ENCODE measurements around the gene SLC6A3.
"Not testable (repeated sequence)": the region's sequence is repeated elsewhere in the genome, so short reads cannot be mapped to it uniquely, and the experiment has no call there.

The SLC6A3 gene

DNA sequence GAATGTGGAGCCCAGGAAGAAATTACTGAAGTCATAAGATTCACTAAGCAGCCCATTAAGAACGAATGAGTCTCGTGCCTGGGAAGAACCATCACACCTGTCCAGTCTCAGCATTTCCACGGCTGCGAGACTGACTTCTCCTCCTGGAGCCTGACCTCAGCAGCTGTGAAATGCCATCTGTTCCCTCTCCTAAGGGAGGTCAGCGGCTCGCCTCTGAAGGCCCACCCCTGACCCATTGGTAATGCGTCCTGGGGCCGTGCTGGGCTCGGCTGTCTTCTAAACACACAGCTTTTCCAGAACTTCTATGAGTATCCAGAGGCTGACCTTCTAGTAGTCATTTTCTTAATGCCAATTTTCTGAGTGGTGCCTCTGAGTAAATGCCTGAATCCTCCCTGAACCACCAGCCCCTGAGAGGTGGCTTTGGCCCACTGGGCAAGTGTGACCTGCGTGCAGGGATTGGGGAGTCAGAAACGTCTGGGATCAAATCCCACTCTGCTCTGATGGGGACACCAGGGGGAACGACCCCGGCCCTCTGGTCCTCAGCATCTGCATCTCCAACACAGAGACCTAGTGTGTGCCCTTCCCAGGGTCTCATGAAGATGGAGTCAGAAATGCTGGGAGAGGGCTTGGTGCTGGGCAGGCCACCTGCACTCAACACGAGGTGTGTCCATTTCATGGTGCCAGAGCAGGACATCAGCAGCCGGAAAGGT is 5.7 kb downstream of the SLC6A3 start:
- DNase-seq = no peak

DNA sequence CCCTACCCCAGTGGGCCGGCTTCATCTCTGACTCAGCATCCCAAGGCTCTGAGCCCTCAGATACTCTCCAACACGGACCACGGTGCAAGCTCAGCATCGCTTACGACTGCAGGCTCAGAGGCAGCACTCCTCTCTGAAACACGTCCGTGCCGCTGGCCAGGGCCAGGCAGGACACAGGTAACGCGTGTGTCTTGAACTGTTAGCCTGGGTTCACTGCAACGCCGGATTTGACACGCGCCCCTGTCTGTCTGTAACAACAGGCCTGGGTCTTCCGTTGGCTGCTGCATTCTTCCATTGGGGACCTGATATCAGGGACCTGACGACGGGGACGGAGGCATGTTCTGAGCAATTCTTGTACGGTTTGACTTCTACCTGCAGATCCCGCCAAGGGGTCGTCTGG is 6.4 kb downstream of the SLC6A3 start:
- DNase-seq = no peak

DNA sequence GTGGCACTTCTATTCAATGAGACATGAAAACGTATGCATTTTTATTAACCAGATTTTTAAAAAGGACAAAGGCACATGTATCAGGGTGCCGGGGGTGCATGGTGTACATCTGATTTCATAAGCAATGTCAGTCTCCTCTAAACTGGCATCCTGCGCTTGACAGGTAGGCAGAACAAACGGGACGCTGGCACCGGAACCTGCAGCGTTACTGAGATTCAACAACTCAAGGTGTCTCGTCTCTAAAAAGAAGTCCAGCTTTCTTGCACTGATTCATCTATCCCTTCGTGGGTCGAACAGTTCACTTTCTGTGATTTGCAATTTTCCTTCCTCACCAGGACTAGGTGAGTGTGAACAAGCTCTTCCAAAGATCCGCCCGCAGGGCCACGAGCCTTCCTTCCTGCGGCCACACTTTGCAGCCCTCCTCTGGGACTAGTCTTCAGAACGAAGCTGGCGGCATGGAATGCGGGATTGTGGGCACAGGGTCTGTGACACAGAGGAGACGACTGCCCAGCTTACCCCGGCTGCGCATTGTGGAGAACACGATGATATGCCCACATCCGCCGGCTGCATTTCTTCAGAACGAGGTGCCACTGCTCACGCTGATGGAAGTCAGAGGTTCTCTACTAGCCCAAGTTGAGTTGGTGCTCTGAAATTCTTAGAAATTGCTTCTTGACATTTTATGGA is 7.2 kb downstream of the SLC6A3 start:
- no peak for DNase-seq

DNA sequence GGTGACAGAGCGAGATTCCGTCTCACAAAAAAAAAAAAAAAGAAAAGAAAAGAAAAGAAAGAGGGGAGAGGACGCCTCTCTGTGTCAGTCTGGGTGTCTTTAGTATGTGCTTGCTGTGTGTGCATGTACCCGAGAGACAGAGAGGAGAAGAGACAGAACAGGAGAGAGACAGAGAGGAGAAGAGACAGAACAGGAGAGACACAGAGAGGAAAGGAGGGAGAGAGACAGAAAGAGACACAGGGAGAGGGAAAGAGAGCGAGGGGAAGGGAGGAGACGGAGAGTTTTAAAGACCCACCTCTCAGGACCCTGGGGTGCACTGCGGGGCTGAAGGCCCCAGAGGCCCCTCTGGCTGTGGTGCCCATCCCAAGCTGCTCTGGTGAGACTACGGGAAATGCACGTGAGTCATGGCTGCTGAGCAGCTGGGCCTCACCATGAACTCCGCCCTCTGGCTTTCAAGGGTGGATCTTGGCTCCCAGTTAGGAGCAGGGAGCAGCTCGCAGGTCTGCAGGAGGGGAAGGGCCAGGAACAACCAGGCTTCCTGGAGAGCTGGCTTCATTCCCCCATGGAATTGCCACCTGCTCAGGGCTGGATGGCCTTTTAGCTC is 7.9 kb downstream of the SLC6A3 start:
- DNase-seq = no peak

DNA sequence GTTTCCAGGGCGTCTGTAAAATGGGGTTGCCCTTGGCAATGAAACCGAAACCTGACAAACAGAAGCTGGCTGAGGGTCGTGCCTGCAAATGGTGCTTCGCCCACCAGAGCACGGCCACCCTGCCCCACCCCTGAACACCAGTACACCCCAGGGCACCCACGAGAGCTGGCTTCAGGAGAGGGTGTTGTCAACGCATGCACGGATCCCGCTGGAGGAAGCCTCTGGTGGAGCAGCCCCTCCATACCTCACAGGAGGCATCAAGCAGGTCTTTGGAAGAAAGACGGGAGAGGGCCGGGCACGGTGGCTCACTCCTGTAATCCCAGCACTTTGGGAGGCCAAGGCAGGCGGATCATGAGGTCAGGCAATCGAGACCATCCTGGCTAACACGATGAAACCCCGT is 8.6 kb downstream of the SLC6A3 start:
- no peak for DNase-seq

DNA sequence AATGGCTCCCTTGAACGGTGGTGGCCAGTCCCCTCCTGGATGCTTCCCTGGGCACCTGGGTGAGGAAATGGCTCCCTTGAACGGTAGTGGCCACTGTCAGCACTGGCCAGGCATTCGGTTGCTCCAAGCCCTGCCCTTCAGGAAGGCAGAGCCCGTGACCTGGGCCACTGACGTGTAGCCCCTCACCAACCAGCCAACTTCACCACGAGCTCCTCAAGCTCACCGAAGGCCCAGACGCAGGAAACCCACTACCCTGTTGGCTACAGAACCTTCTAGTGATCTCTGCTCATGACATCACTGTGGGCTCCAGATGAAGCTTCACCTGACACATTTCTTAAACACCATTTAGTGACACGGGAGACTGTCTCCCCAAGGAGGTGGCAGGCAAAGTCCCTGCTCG is 9.2 kb downstream of the SLC6A3 start:
- no peak for DNase-seq

DNA sequence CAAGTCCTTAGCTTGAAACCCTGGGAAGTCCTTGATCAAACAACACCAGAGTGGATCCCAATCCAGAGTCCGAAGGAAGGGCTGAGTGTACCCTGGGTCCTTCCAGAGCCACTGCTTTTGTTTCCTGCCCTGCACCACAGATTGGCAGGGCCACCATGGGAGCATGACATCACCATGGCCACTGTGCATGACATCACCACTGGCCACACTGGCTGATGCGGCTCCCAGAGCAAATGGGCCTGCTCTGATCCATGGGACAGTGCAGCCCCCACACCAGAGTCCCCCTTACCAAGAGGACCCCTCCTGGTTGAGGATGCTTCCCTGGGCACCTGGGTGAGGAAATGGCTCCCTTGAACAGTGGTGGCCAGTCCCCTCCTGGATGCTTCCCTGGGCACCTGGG is 9.9 kb downstream of the SLC6A3 start:
- DNase-seq = no peak

DNA sequence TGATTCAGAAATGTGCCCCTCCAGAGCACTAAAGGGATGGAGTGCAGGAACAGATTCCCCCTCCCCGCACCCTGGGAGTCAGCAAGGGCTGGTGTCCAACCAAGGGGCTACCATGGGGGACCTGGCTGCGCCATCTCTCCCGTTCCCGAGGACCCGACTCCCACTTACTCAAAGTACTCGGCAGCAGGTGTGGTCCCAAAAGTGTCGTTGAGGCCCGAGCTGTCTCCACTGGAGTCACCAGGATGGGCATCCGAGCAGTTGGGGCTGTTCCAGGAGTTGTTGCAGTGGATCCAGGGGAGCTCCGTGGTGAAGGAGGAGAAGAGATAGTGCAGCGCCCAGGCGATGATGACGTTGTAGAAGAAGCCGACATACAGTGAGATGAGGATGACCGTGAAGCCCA is 12.9 kb downstream of the SLC6A3 start:
- no peak for DNase-seq

DNA sequence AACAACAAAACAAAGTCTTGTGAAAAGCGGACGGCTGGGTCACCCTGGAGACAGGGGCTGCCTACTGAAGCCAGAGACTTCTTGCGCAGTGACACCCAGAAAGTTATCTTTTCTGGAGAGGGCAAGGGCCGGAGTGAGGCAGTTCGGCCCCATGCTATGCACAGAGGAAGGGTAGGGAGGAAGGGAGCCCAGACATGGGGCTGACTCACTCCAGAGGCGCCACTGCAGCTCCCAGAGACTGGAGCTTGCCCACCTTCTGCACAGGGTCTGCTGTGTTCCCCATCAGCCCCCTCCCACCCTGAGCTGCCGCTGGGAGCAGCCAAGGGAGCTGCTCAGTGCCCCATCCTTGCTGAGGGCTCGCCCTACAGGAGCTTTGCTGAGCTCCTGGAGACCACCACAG is 13.3 kb downstream of the SLC6A3 start:
- DNase-seq = no peak

DNA sequence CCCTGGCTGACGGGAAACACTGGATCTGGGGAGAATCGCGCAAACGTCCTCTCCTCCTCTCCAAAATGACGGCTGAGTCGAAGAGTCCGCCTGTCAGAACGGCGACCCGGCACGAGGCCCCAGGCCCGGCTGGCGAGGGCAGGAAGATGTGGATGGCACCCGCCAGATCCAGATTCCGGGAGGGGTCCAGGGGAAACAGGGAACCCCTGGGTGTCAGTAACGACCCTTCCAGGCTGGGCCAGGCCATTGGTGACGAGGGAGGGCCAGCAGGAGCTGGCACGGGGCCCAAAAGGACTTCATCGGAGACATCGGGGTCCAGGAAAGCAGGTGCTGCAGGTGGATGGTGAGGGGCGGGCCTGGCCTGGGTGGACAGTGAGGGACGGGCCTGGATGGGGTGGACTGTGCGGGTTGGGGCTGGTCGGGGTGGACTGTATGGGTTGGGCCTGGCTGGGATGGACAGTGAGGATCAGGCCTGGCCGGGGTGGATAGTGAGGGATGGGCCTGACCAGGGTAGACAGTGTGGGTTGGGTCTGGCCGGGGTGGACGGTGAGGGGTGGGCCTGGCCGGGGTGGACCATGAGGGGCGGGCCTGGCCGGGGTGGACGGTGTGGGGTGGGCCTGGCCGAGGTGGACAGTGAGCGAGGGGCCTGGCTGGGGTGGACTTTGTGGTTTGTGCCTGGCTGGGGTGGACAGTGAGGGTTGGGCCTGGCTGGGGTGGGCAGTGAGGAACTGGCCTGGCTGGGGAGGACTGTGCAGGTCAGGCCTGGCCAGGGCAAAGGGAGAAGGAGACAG is 14.0 kb downstream of the SLC6A3 start:
- DNase-seq = no peak

DNA sequence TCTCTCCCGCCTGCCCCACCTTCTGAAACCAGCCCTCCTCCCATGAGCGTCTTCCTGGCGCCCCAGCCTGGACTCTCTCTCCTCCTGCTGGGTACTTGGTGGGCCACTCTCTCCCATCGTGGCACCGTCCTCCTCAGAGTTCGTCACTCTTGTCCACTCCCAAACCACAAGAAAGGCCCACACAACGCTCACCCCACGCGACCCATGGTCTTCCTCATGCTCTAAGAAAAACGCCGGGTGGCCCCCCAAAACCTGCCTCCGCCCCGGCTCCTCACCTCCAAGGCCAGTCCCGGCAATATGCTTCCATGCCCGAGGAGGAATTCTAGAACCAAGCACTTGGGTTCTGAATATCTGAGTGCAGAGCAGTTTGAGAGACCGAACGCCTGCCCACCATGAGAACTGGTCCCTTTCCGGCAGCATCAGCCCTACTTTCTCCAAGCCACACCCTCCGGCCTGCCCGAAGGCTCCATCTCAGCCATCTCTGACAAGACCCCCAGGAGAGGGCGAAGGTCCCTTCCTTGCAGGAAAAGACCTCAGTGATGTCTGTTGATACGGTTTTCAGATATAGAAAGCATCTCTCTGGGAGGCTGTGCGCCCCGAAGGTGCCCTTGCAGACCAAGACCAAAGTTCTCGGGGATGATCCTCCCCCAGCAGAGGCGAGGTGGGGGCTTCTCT is 15.0 kb downstream of the SLC6A3 start:
- no peak for DNase-seq

DNA sequence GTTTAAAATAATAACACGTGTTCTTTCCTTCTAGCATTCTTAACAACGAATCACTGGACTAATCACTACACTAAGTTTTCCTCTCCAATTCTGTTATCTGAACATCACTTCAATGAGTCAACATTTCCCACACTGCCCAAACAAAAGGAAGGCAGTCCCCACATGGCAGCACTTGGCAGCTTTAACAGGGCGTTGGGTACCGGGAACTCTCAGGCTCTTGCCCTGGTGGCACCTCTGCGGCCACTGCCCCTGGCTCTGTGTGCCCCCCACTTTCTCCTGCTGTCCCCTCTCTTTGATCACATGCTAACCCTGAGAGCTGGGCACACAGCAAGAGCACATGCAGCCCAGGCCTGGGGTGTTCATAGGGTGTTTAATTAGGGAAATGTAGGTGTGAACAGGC is 15.7 kb downstream of the SLC6A3 start:
- no peak for DNase-seq

DNA sequence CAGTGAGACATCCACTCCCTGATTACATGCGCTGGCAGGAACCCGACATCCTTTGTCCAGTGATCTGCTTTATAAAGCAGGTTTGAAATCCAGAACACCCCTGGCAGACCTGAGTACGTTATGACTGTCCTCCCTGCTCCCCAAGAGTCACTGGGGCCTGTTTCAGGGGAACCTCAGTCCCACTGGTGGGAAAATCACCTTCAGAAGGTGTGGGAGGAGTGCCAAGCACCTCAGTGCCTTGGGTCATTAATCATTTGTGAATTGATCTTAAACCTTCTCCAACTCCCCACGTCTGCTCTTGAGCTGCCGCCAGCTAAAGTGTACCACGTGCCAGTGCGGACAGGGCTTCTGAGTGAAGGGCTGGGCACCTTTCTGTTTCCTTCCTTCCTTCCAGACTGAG is 16.2 kb downstream of the SLC6A3 start:
- no peak for DNase-seq

DNA sequence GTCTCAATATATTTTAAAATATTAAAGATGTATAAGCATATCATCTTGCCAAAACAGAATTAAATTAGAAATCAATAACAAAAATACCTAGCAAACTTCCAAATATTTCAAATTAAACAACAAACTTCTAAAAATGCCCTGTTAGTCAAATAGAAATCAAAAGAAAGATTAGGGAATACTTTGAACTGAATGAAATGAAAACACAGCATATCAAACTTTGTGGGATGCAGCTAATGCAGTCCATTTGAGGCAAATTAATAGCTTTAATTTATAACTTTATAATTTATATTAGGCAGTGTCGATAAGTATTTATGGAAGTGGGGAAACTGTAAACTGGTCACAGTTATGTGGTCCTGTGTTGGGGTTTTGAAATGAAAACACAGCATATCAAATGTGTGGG is 17.1 kb downstream of the SLC6A3 start:
- no peak for DNase-seq

DNA sequence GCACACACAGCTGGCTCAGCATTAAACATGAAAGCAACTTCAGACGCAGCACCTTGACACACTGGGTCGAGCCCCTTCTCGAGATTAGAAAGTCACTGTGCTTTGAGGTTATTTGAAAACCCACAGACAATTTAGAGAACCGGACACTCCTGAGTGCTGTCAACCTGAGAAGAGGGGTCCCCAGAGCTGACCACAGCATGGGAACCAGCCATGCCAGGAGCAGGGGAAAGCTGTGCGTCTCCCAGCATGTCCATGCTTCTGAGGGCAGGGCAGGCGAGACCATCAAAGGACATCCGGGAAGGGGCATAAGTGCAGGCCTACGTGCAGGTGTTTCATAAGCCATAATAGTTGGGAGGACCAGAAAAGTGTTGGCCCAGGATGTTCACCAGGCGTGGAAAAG is 20.5 kb downstream of the SLC6A3 start:
- no peak for DNase-seq

DNA sequence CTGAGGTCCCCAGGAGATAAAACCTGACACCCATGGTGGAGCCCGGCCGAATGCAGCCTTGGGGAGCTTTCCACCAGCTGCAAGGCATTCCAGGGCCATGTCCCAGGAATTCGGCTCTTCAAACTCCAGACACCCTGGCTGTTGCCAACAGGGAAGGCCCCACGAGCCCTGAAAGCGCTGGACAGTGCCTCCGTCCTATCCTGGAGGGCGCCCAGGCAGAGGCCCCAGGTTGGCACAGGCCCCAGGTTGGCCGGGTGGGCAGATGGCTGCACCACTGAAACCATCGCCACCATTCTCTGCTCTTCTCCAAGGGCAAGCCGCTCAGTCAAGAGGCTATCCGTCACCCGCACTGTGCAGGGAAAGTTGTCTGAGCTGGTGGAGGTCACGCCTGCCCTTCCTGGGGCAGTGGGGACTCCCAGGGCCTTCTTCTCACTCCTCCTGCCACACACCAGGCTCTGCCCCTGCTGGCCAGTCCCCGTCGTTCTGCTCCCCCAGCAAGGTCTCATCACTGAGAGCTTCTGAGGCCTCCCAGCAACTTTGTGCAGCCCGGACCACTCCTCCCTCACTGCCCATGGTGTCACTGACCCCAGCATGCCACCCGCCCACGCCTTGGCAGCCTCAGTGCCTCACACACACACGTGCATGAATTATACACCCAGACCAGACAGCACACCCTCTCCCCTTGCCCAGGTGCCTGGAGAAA is 21.2 kb downstream of the SLC6A3 start:
- DNase-seq = no peak

DNA sequence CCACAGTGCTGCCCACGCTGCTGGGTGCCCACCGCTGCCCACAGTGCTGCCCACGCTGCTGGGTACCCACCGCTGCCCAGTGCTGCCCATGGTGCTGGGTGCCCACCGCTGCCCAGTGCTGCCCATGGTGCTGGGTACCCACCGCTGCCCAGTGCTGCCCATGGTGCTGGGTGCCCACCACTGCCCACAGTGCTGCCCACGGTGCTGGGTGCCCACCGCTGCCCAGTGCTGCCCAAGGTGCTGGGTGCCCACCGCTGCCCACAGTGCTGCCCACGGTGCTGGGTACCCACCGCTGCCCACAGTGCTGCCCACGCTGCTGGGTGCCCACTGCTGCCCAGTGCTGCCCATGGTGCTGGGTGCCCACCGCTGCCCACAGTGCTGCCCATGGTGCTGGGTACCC is 22.7 kb downstream of the SLC6A3 start:
- DNase-seq = not testable (repeated sequence)

DNA sequence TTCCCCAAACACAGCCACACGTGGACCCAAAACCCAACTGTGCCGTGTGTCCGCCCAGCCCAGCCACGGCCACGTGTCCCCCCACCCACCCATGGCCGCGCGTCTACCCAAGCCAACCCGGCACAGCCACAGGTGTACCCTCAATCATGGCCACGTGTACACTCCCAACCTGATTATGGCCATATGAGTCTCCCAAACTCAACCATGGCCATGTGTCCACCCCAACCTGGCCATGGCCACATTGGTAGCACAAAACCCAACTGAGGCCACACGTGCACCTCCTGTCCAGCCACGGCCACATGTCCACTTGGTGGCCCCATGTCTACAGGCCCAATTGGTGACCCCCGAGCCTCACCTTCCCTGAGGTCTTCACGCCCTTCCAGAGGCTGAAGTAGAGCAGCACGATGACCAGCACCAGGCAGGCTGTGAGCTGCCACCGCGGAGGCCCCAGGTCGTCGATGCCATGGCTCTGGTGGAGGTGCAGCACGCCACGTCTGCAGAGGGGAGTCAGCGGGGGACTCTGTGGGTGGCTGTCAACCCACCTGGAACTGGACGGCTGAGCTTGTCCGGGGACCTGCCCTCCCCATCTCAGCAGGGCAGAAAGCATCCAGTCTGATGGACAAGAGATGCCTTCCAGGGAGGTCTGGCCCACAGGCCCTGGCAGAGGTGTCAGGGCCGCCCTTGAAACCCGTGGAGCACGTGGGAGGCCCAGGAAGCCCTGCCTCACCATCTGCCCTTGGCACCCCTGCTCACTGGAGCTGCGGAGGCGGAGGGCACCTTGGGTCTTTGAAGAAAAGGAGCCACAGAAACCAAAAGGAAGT is 23.5 kb downstream of the SLC6A3 start:
- no peak for DNase-seq

DNA sequence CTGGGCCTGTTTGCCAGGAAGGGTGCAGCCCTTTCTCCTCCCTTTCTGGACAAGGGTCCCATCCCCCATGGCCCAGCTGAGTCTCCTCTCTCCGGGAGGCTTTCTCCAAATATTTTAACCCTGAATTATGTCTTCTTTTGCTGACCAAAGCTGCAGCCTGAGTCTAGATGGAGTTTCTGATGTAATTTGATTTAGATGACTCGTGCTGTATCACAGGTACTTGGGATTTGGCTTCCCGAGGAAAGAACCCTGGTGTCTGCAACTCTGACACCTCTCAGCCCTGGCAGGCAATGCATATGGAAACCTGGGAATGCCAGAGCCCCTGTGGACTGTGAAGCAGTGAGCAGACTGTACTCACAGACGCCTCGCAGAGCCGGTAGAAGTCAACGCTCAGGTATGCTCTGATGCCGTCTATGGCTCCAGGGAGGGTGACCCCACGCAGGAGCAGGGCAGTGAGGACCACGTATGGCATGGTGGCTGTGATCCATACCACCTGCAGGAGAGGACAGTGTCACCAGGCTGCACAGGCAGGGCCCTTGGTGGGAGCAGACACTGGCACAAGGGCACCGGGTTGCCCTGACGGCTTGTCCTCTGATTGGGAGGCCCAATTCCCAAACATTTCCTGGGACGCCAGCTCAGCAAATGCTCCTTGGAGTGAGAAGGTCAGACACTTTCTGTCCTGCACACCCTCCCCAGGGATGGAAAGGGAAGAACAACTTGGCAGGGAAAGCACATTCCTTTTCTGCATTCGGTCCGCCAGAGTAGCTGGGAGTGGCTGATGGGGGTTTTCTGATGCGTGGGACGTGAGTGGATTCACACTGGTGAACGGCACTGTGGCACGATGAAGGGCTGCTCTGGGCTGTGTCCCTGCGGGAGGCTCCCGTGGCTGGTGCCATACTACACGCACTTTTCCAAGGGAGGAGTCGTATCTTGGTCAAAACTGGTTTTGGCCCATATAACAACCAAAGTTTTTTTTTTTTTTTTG is 24.7 kb downstream of the SLC6A3 start:
- no peak for DNase-seq

Measured in NCI-H748 treated with DMSO at 0.1 percent for 48 hours (cell line).